SHP77 treated with DMSO at 0.1 percent for 48 hours (cell line): ENCODE results near the gene SLC36A4.
"Not testable (repeated sequence)": the region's sequence is repeated elsewhere in the genome, so short reads cannot be mapped to it uniquely, and the experiment has no call there.

Experiments
- DNase-seq: peaks from one replicate; lab custom pipeline; 2025; lab: John Stamatoyannopoulos, UW

SLC36A4 gene

GRCh38 chr11:93194673-93195291, 3.0 kb downstream of the SLC36A4 start:
- no peak for DNase-seq

- no peak for DNase-seq
These were observed 4.1 kb downstream of the SLC36A4 start for GRCh38 chr11:93193731-93194130.

GRCh38 chr11:93192163-93192562, 5.6 kb downstream of the SLC36A4 start:
- DNase-seq, result no peak

- no peak for DNase-seq
These were observed 8.3 kb downstream of the SLC36A4 start for GRCh38 chr11:93189462-93189861.

- no peak for DNase-seq
These were observed 9.1 kb downstream of the SLC36A4 start for GRCh38 chr11:93188726-93189125.

GRCh38 chr11:93187290-93187689, 10.5 kb downstream of the SLC36A4 start:
- DNase-seq, result no peak

- not testable (repeated sequence) for DNase-seq
These were observed 19.9 kb downstream of the SLC36A4 start for GRCh38 chr11:93177891-93178290.

GRCh38 chr11:93169950-93170561, 27.7 kb downstream of the SLC36A4 start:
- DNase-seq, result no peak

- no peak for DNase-seq
These were observed 28.6 kb downstream of the SLC36A4 start for GRCh38 chr11:93169143-93169542.

- no peak for DNase-seq
These were observed 30.9 kb downstream of the SLC36A4 start for GRCh38 chr11:93166862-93167261.

GRCh38 chr11:93166194-93166593, 31.6 kb downstream of the SLC36A4 start:
- DNase-seq, result no peak

- DNase-seq, result no peak
These were observed 37.0 kb downstream of the SLC36A4 start for GRCh38 chr11:93160808-93161207.

- no peak for DNase-seq
These were observed 37.6 kb downstream of the SLC36A4 start for GRCh38 chr11:93160156-93160555.

- no peak for DNase-seq
These were observed 38.1 kb downstream of the SLC36A4 start for GRCh38 chr11:93159721-93160120.

GRCh38 chr11:93155738-93156137, 42.1 kb downstream of the SLC36A4 start:
- no peak for DNase-seq

GRCh38 chr11:93145390-93145915, 52.3 kb downstream of the SLC36A4 start:
- DNase-seq, result no peak

- peak; percentile 12 for DNase-seq
These were observed 54.0 kb downstream of the SLC36A4 start for GRCh38 chr11:93143800-93144199.

GRCh38 chr11:93143186-93143585, 54.6 kb downstream of the SLC36A4 start:
- DNase-seq, result no peak

GRCh38 chr11:93133488-93134109, 64.2 kb downstream of the SLC36A4 start:
- no peak for DNase-seq

GRCh38 chr11:93132836-93133235, 65.0 kb downstream of the SLC36A4 start:
- DNase-seq, result no peak

- DNase-seq, result peak; percentile 41
These were observed 66.1 kb downstream of the SLC36A4 start for GRCh38 chr11:93131709-93132108.

- no peak for DNase-seq
These were observed 69.2 kb downstream of the SLC36A4 start for GRCh38 chr11:93128574-93128973.

- DNase-seq, result no peak
These were observed 74.4 kb downstream of the SLC36A4 start for GRCh38 chr11:93123351-93123898.
